Left lung (tissue), 10 donors: ENCODE measurements around the gene PRPSAP1. TPM values are rescaled to one million over a fixed set of nuclear protein-coding genes. Genes with fewer than 3 reads are reported as not detected.
A peak's percentile ranks its signal among the peaks of the same experiment; 100 is the strongest.

Experiments used
- ATAC-seq: fragments of 200-7000 bp; cut with Tn5 transposase; one replicate; pipeline ENCODE4 v1.9.1; 2020; ENCODE audit warnings: moderate library complexity
- DNase-seq, 4 donors: peaks; one replicate each; pipeline ENCODE4 v3.0.0-alpha.2; 2013 to 2020
- H3K27ac ChIP-seq, 2 donors: fragments of 200-600 bp; sonication (generic) in 1 of 2; one replicate each; pipeline versions ENCODE4 v1.5.0 to v1.8.0; 2020 to 2021
- H3K27me3 ChIP-seq, 2 donors: fragments of 200-600 bp; sonication (generic) in 1 of 2; one replicate each; pipeline versions ENCODE4 v1.5.0 to v1.8.0; 2020 to 2021
- H3K36me3 ChIP-seq, 2 donors: fragments of 200-600 bp; sonication (generic) in 1 of 2; one replicate each; pipeline versions ENCODE4 v1.5.0 to v1.8.0; 2020 to 2021
- H3K4me1 ChIP-seq, 2 donors: fragments of 200-600 bp; one replicate each; pipeline ENCODE4 v1.8.0; 2021
- H3K4me3 ChIP-seq, 2 donors: fragments of 200-600 bp; sonication (generic) in 1 of 2; one replicate each; pipeline versions ENCODE4 v1.5.0 to v1.8.0; 2020 to 2021; ENCODE audit warnings: mild to moderate bottlenecking in 1 of 2
- H3K9me3 ChIP-seq, 2 donors: fragments of 200-600 bp; sonication (generic) in 1 of 2; one replicate each; pipeline versions ENCODE4 v1.5.0 to v1.8.0; 2020 to 2021
- CTCF ChIP-seq, 2 donors: fragments of 200-600 bp; sonication (generic) in 1 of 2; IDR thresholded peaks; one replicate each; pipeline versions ENCODE4 v1.5.0 to v1.8.0; 2021; ENCODE audit warnings: antibody characterized with exemption in 2 of 2
- intact Hi-C, 2 donors: fragments of 100-400 bp; cut with DNase I; formaldehyde crosslinking; loops; one replicate each; pipeline versions ENCODE4 v1.11.2 to v1.14.2; 2022
- polyA plus RNA-seq, 6 donors: library from polyadenylated mRNA; unstranded; fragments of 120-200 nt; gene quantifications; one replicate each; pipeline ENCODE4 v1.2.1, GENCODE V29; 2013; ENCODE audit not compliant: insufficient read length in 6 of 6
- total RNA-seq, 2 donors: library from RNA; stranded (reverse); fragmentation: NEBNext Ultra II Directional; extraction: Animal tissue kit (Norgen Biotek cat#: 25700); gene quantifications; one replicate each; pipeline ENCODE4 v1.2.1, GENCODE V29; 2021
- donor health status: DM: no; HTN: yes; CAD: no.
- donor health status: DM: no; HTN: no; CAD: no.

Gene PRPSAP1
- total and polyA plus RNA-seq, 8 donors, result 51.2 to 95.4 (median 81.9) TPM

DNA sequence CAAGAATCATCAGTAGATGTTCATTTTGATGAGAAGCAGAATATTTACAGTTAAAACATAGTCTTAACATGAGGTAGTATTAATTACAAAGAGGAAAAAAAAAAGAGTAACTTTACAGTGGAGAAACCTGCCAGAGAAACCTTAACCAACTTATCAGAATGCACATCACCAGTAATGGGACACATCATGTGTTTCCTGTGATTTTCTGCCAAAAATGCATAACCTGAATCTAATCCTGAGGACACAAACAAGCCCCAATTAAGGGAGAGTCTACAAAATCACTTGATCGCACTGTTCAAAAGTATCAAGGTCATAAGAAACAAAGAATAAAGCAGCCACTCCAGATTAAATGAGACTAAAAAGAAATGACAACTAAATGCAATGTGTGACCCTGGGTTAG lies 27.4 kb downstream of the PRPSAP1 start:
- no peak for ATAC-seq
- Histone ChIP-seq H3K9me3 (no peaks in the 10 kb centered on the region), H3K27ac (peak overlapping the region in 1 of 2 donors; percentile 81), H3K27me3 (no peaks in the 10 kb centered on the region), H3K4me3 (no peak overlapping the region), H3K4me1 (peaks cover 0 to 18% of the 10 kb centered on the region in 2 donors), H3K36me3 (peaks cover 0 to 74% of the 10 kb centered on the region in 2 donors)
- TF ChIP-seq CTCF (IDR thresholded peaks at IDR 0.05), result no peak
- no peak for DNase-seq
- intact Hi-C loops, result no loop called here

DNA sequence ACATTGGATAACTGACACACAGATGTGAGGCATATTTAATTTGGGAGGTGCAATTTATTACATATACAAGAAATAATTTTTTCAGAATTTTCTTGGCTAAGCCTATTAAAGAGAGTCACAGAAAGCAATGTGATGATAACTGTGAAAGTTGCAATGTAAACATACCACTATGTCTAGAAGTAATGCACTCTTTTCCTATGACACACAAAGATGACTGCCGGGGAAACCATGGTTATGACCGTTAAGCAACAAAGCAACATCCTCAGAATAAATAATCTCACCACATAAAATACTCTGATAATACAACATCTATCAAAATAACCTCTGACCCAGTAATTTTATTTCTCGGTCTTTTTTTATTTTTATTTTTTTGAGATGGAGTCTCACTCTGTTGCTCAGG lies 35.1 kb downstream of the PRPSAP1 start:
- H3K27ac ChIP-seq, result no peak overlapping the region
- ATAC-seq (no peak), DNase-seq (no peak)
- no peak for TF ChIP-seq CTCF (IDR thresholded peaks at IDR 0.05)
- no peak overlapping the region for H3K4me3 ChIP-seq
- no peaks in the 10 kb centered on the region for H3K27me3 ChIP-seq
- H3K36me3 ChIP-seq, result peaks cover 0 to 56% of the 10 kb centered on the region in 2 donors
- no peaks in the 10 kb centered on the region for H3K4me1 ChIP-seq
- no peaks in the 10 kb centered on the region for H3K9me3 ChIP-seq
- intact Hi-C loops, result no loop called here

DNA sequence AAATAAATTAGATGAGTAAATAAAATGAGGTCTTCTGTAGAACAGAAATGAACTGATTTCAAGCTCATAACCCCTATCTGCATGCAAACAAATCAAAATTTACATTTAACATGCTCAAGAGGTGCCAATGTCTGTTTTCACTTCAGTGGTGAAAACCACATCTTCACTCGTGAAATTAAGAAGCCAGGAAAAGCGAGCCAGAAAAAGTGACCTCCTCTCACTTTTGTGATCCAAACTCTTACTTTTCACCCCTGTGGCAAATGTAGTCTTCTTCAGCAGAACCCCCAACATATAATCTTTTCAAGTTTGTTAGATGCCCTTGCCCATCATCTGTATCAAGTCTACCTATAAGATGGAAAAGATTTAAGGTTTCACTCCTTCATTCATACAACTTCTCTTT lies 36.2 kb downstream of the PRPSAP1 start:
- intact Hi-C loops, result no loop called here
- H3K27me3 ChIP-seq, result no peaks in the 10 kb centered on the region
- H3K4me3 ChIP-seq, result no peak overlapping the region
- H3K36me3 ChIP-seq, result peaks cover 0 to 56% of the 10 kb centered on the region in 2 donors
- no peaks in the 10 kb centered on the region for H3K9me3 ChIP-seq
- TF ChIP-seq CTCF (IDR thresholded peaks at IDR 0.05), result no peak
- no peak overlapping the region for H3K27ac ChIP-seq
- DNase-seq, result no peak
- ATAC-seq, result no peak
- H3K4me1 ChIP-seq, result no peaks in the 10 kb centered on the region

GRCh38 chr17:76314392-76315227 lies 39.1 kb downstream of the PRPSAP1 start:
- intact Hi-C loops, result no loop called here
- peak overlapping the region; percentile 7 to 24 for H3K27ac ChIP-seq
- H3K27me3 ChIP-seq, result no peaks in the 10 kb centered on the region
- peaks cover 0 to 57% of the 10 kb centered on the region in 2 donors for H3K36me3 ChIP-seq
- ATAC-seq (peak; percentile 18), DNase-seq (peak in 1 of 4 donors; percentile 12)
- no peak for TF ChIP-seq CTCF (IDR thresholded peaks at IDR 0.05)
- no peaks in the 10 kb centered on the region for H3K4me1 ChIP-seq
- no peaks in the 10 kb centered on the region for H3K9me3 ChIP-seq
- H3K4me3 ChIP-seq, result no peak overlapping the region

DNA sequence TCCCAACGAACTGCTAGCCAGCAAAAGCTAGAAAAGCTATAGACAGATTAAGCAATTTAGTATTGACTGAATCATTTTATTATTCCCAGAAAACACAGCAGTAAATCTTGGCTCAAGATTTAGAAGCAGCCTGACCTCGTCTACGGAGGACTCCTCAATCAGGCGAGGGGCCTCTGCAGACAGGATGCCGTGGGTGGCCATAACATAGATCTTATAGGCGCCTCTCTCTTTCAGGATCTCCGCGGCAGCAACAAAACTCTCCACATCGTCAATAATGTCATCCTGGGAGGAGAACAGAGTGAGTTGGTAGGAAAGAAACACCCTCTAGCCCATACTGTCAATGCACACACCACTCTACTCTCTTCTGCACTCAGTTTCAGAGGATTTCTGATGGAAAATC lies 41.0 kb downstream of the PRPSAP1 start:
- Histone ChIP-seq H3K36me3 (peaks cover 0 to 56% of the 10 kb centered on the region in 2 donors), H3K9me3 (no peaks in the 10 kb centered on the region), H3K4me1 (no peaks in the 10 kb centered on the region), H3K27me3 (no peaks in the 10 kb centered on the region), H3K4me3 (no peak overlapping the region), H3K27ac (no peak overlapping the region)
- DNase-seq (no peak), ATAC-seq (no peak)
- intact Hi-C loops, result no loop called here
- no peak for TF ChIP-seq CTCF (IDR thresholded peaks at IDR 0.05)
